ENCODE measurements around the gene PLEKHG5.

DNA sequence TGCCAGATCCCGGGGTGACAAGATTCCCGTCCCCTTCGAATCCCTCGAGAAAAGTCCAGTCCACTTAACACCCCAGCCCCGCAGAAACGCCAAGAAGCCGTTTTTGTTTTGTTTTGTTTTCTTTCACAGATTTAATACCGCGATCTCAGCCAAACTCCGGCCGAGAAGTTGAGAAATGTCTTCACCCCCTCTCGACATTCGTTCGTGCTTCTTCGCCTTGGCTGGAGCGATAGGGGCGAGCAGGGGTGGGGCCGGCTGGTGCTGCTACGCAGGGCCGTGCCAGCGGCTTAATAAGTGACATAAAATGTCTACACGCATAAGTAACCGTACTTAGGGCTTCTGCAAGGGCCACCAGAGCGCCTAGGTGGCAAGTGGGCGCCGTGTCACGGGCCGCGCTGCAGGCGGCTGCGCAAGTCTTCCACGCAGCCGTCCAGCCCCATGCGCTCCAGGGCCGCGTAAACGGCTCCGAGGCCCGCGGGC lies 30.4 kb downstream of the PLEKHG5 start:
- TF ChIP-seq, protein P1, sequence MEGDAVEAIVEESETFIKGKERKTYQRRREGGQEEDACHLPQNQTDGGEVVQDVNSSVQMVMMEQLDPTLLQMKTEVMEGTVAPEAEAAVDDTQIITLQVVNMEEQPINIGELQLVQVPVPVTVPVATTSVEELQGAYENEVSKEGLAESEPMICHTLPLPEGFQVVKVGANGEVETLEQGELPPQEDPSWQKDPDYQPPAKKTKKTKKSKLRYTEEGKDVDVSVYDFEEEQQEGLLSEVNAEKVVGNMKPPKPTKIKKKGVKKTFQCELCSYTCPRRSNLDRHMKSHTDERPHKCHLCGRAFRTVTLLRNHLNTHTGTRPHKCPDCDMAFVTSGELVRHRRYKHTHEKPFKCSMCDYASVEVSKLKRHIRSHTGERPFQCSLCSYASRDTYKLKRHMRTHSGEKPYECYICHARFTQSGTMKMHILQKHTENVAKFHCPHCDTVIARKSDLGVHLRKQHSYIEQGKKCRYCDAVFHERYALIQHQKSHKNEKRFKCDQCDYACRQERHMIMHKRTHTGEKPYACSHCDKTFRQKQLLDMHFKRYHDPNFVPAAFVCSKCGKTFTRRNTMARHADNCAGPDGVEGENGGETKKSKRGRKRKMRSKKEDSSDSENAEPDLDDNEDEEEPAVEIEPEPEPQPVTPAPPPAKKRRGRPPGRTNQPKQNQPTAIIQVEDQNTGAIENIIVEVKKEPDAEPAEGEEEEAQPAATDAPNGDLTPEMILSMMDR (IDR thresholded peaks at IDR 0.05), result no peak
- no peak for TF ChIP-seq POLR2A (IDR thresholded peaks at IDR 0.05)

Data from right lobe of liver (tissue), 4 donors.